Measurements from ENCODE around the gene NPIPB13. TPM values are rescaled to one million over a fixed set of nuclear protein-coding genes. Genes with fewer than 3 reads are reported as not detected.

NPIPB13 gene
- 0.81 to 4.3 TPM (median 2.6 TPM) in 5 replicates for total RNA-seq (2022; extraction: Qiagen RNA extraction; ENCODE audit: low read depth)

GRCh38 chr16:30248379-30248778, at the start of gene NPIPB13:
Gene NPIPB13, minus strand, starts transcription at chr16:30248479. Its CDS starts 2,906 bp downstream, at chr16:30245573.

DNA sequence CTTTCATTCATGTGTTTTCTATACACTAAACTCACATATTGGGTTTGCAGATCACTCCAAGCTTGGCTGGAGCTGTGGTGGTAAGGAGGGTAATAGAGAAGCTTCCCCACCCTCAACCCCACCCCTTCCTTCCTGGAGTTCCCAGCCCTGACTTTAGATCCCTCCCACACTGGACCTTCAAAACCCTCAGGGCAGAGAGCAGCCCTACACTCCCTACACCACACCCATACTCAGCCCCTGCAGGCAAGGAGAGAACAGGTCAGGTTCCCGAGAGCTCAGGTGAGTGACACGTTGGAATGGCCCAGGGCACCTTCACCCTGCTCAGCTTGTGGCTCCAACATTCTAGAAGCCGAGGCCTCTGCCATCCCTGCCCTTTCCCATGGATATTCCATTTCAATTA, 49.2 kb downstream of the NPIPB13 start, which contains the start of gene SULT1A3:
TSS of gene SULT1A3 (plus strand) at position 207 of the 400 bp plus-strand sequence. CDS start 1,474 bp downstream, outside the sequence.

Other genes with a start within 250 kb of the NPIPB13 start
- 1.7 to 3.3 TPM (median 2.3 TPM) in 5 replicates for gene DOC2A, start 237.5 kb downstream of the NPIPB13 start, total RNA-seq (2022; extraction: Qiagen RNA extraction; ENCODE audit: low read depth)
- not detected in 5 replicates for gene C16orf92, start 225.3 kb downstream of the NPIPB13 start, total RNA-seq (2022; extraction: Qiagen RNA extraction; ENCODE audit: low read depth)
- 0.21 to 0.48 TPM (median 0.47 TPM) in 4 of 5 replicates, not detected in the other for gene TLCD3B, start 217.2 kb downstream of the NPIPB13 start, total RNA-seq (2022; extraction: Qiagen RNA extraction; ENCODE audit: low read depth)
- gene ALDOA, start 182.7 kb downstream of the NPIPB13 start, total RNA-seq (2022; extraction: Qiagen RNA extraction; ENCODE audit: low read depth) = 1,507 to 2,015 TPM (median 1,869 TPM) in 5 replicates
- gene PPP4C, start 172.5 kb downstream of the NPIPB13 start, total RNA-seq (2022; extraction: Qiagen RNA extraction; ENCODE audit: low read depth) = 120 to 149 TPM (median 142 TPM) in 5 replicates
- gene TBX6, start 156.6 kb downstream of the NPIPB13 start, total RNA-seq (2022; extraction: Qiagen RNA extraction; ENCODE audit: low read depth) = 0.14 to 0.50 TPM (median 0.38 TPM) in 5 replicates
- 6.6 to 11.8 TPM (median 9.7 TPM) in 5 replicates for gene YPEL3, start 152.3 kb downstream of the NPIPB13 start, total RNA-seq (2022; extraction: Qiagen RNA extraction; ENCODE audit: low read depth)
- 1.4 to 2.3 TPM (median 1.7 TPM) in 5 replicates for gene GDPD3, start 134.9 kb downstream of the NPIPB13 start, total RNA-seq (2022; extraction: Qiagen RNA extraction; ENCODE audit: low read depth)
- 33.9 to 38.8 TPM (median 36.4 TPM) in 5 replicates for gene MAPK3, start 125.3 kb downstream of the NPIPB13 start, total RNA-seq (2022; extraction: Qiagen RNA extraction; ENCODE audit: low read depth)
- gene CORO1A, start 64.9 kb downstream of the NPIPB13 start, total RNA-seq (2022; extraction: Qiagen RNA extraction; ENCODE audit: low read depth) = 2.3 to 3.5 TPM (median 3.3 TPM) in 5 replicates
- gene BOLA2B, start 54.8 kb downstream of the NPIPB13 start, total RNA-seq (2022; extraction: Qiagen RNA extraction; ENCODE audit: low read depth) = 130 to 288 TPM (median 218 TPM) in 5 replicates
- gene SLX1A, start 54.6 kb downstream of the NPIPB13 start, total RNA-seq (2022; extraction: Qiagen RNA extraction; ENCODE audit: low read depth) = 15.6 to 34.4 TPM (median 20.7 TPM) in 5 replicates
- 5.1 to 10.6 TPM (median 7.9 TPM) in 5 replicates for gene SULT1A3, start 49.2 kb downstream of the NPIPB13 start, total RNA-seq (2022; extraction: Qiagen RNA extraction; ENCODE audit: low read depth)
- 63.4 to 69.9 TPM (median 67.1 TPM) in 5 replicates for gene CD2BP2, start 106.8 kb upstream of the NPIPB13 start, total RNA-seq (2022; extraction: Qiagen RNA extraction; ENCODE audit: low read depth)
- gene TBC1D10B, start 122.0 kb upstream of the NPIPB13 start, total RNA-seq (2022; extraction: Qiagen RNA extraction; ENCODE audit: low read depth) = 22.5 to 34.5 TPM (median 28.9 TPM) in 5 replicates
- gene MYL11, start 126.3 kb upstream of the NPIPB13 start, total RNA-seq (2022; extraction: Qiagen RNA extraction; ENCODE audit: low read depth) = 0.69 to 1.1 TPM in 2 of 5 replicates, not detected in the others
- gene SEPTIN1, start 134.1 kb upstream of the NPIPB13 start, total RNA-seq (2022; extraction: Qiagen RNA extraction; ENCODE audit: low read depth) = 1.2 to 3.0 TPM (median 2.3 TPM) in 5 replicates
- 10.1 to 13.1 TPM (median 12.7 TPM) in 5 replicates for gene ZNF48, start 146.9 kb upstream of the NPIPB13 start, total RNA-seq (2022; extraction: Qiagen RNA extraction; ENCODE audit: low read depth)
- gene ZNF771, start 159.1 kb upstream of the NPIPB13 start, total RNA-seq (2022; extraction: Qiagen RNA extraction; ENCODE audit: low read depth) = 3.4 to 7.1 TPM (median 6.1 TPM) in 5 replicates
- gene DCTPP1, start 181.6 kb upstream of the NPIPB13 start, total RNA-seq (2022; extraction: Qiagen RNA extraction; ENCODE audit: low read depth) = 100.0 to 144 TPM (median 139 TPM) in 5 replicates
- gene SEPHS2, start 197.4 kb upstream of the NPIPB13 start, total RNA-seq (2022; extraction: Qiagen RNA extraction; ENCODE audit: low read depth) = 48.8 to 54.1 TPM (median 52.1 TPM) in 5 replicates
- gene ITGAL, start 224.3 kb upstream of the NPIPB13 start, total RNA-seq (2022; extraction: Qiagen RNA extraction; ENCODE audit: low read depth) = 0.08 to 0.10 TPM in 2 of 5 replicates, not detected in the others